ENCODE data around the gene ITIH5. TPM values are rescaled to one million over a fixed set of nuclear protein-coding genes. Genes with fewer than 3 reads are reported as not detected.
A peak's percentile ranks its signal among the peaks of the same experiment; 100 is the strongest.

The ITIH5 gene
- total RNA-seq, 8 experiments from 2014 or later = 0.15 to 154 (median 1.8) TPM

GRCh38 chr10:7545792-7546191, 121.0 kb downstream of the ITIH5 start:
- ATAC-seq (replicated peaks in 6 of 8) = no peak
- Histone ChIP-seq H3K4me1 (replicated peaks in 1 of 2) (peaks cover 22 to 40% of the 10 kb centered on the region in 2 donors), H3K27ac (no peak overlapping the region), H3K4me3 (no peak overlapping the region)
- WGBS, 10 experiments = 13 to 100% (median 62%) methylated on average over 1 to 4 of the region's 4 CpGs; no CpG with 5 or more reads in 3 of the 10 experiments
- in situ Hi-C loops (cut with MboI; ENCODE audit: low pct_unique_long_range_greater_than_20kb in 2 of 9, low sequenced_read_pairs in 9 of 9, unreplicated experiment in 9 of 9) = loop anchor here in 3 of 9 experiments (25.0 kb wide), 2 partner anchors 142 to 1767 kb away; no protein-coding TSS in a partner anchor

GRCh38 chr10:7545261-7545660, 121.5 kb downstream of the ITIH5 start:
- no peak for ATAC-seq (replicated peaks in 6 of 8)
- WGBS, 10 experiments = 0 to 100% (median 72%) methylated on average over 1 to 4 of the region's 4 CpGs; no CpG with 5 or more reads in 3 of the 10 experiments
- H3K4me1 ChIP-seq (replicated peaks in 1 of 2) = peaks cover 22 to 39% of the 10 kb centered on the region in 2 donors
- H3K27ac ChIP-seq = no peak overlapping the region
- in situ Hi-C loops (cut with MboI; ENCODE audit: low pct_unique_long_range_greater_than_20kb in 2 of 9, low sequenced_read_pairs in 9 of 9, unreplicated experiment in 9 of 9) = loop anchor here in 3 of 9 experiments (25.0 kb wide), 2 partner anchors 142 to 1767 kb away; no protein-coding TSS in a partner anchor
- H3K4me3 ChIP-seq = no peak overlapping the region

GRCh38 chr10:7544203-7544602, 122.6 kb downstream of the ITIH5 start:
- in situ Hi-C loops (cut with MboI; ENCODE audit: low pct_unique_long_range_greater_than_20kb in 2 of 9, low sequenced_read_pairs in 9 of 9, unreplicated experiment in 9 of 9) = loop anchor here in 3 of 9 experiments (25.0 kb wide), 2 partner anchors 143 to 1768 kb away; no protein-coding TSS in a partner anchor
- ATAC-seq (replicated peaks in 6 of 8) = no peak
- H3K4me3 ChIP-seq = no peak overlapping the region
- 14 to 100% (median 90%) methylated on average over 1 to 6 of the region's 6 CpGs for WGBS, 10 experiments
- peaks cover 22 to 40% of the 10 kb centered on the region in 2 donors for H3K4me1 ChIP-seq (replicated peaks in 1 of 2)
- H3K27ac ChIP-seq = no peak overlapping the region

GRCh38 chr10:7542189-7542914, 124.4 kb downstream of the ITIH5 start:
- H3K27ac ChIP-seq = no peak overlapping the region
- in situ Hi-C loops (cut with MboI; ENCODE audit: low pct_unique_long_range_greater_than_20kb in 2 of 9, low sequenced_read_pairs in 9 of 9, unreplicated experiment in 9 of 9) = loop anchor here in 3 of 9 experiments (25.0 kb wide), 2 partner anchors 145 to 1770 kb away; no protein-coding TSS in a partner anchor
- H3K4me3 ChIP-seq = no peak overlapping the region
- peaks cover 16 to 35% of the 10 kb centered on the region in 2 donors for H3K4me1 ChIP-seq (replicated peaks in 1 of 2)
- WGBS, 10 experiments = 40 to 100% (median 92%) methylated on average over 1 to 5 of the region's 6 CpGs; no CpG with 5 or more reads in 1 of the 10 experiments
- no peak for ATAC-seq (replicated peaks in 6 of 8)

GRCh38 chr10:7541137-7542087, 125.4 kb downstream of the ITIH5 start:
- Histone ChIP-seq H3K4me1 (replicated peaks in 1 of 2) (peaks cover 12 to 26% of the 10 kb centered on the region in 2 donors), H3K27ac (no peak overlapping the region), H3K4me3 (no peak overlapping the region)
- peak; percentile 34 to 98 (median 82) for ATAC-seq (replicated peaks in 6 of 8)
- WGBS, 10 experiments = 0 to 56% (median 17%) methylated on average over 2 to 15 of the region's 22 CpGs; no CpG with 5 or more reads in 3 of the 10 experiments
- in situ Hi-C loops (cut with MboI; ENCODE audit: low pct_unique_long_range_greater_than_20kb in 2 of 9, low sequenced_read_pairs in 9 of 9, unreplicated experiment in 9 of 9) = loop anchor here in 3 of 9 experiments (25.0 kb wide), 2 partner anchors 146 to 1771 kb away; no protein-coding TSS in a partner anchor

- in situ Hi-C loops (cut with MboI; ENCODE audit: low pct_unique_long_range_greater_than_20kb in 2 of 9, low sequenced_read_pairs in 9 of 9, unreplicated experiment in 9 of 9) = loop anchor here in 4 of 9 experiments (10.0 to 25.0 kb wide), 3 partner anchors 146 to 1773 kb away; no protein-coding TSS in a partner anchor
- ATAC-seq (replicated peaks in 6 of 8) = no peak
- Histone ChIP-seq H3K4me1 (replicated peaks in 1 of 2) (peaks cover 10 to 27% of the 10 kb centered on the region in 2 donors), H3K27ac (no peak overlapping the region), H3K4me3 (no peak overlapping the region)
- WGBS, 10 experiments = 15 to 96% (median 75%) methylated on average over 2 to 6 of the region's 6 CpGs
These were observed 127.7 kb downstream of the ITIH5 start for GRCh38 chr10:7538970-7539654.

- Histone ChIP-seq H3K27ac (no peak overlapping the region), H3K4me3 (no peak overlapping the region), H3K4me1 (replicated peaks in 1 of 2) (peaks cover 15 to 34% of the 10 kb centered on the region in 2 donors)
- in situ Hi-C loops (cut with MboI; ENCODE audit: low pct_unique_long_range_greater_than_20kb in 2 of 9, low sequenced_read_pairs in 9 of 9, unreplicated experiment in 9 of 9) = loop anchor here in 4 of 9 experiments (10.0 to 25.0 kb wide), 3 partner anchors 148 to 1775 kb away; no protein-coding TSS in a partner anchor
- 43 to 100% (median 77%) methylated on average over 1 to 3 of the region's 3 CpGs; no CpG with 5 or more reads in 3 of the 10 experiments for WGBS, 10 experiments
- no peak for ATAC-seq (replicated peaks in 6 of 8)
These were observed 129.6 kb downstream of the ITIH5 start for GRCh38 chr10:7537126-7537525.

GRCh38 chr10:7534480-7534852, 132.3 kb downstream of the ITIH5 start:
- WGBS, 10 experiments = 4 to 93% (median 40%) methylated on average over 1 to 5 of the region's 5 CpGs; no CpG with 5 or more reads in 1 of the 10 experiments
- peaks cover 6 to 21% of the 10 kb centered on the region in 2 donors for H3K4me1 ChIP-seq (replicated peaks in 1 of 2)
- H3K4me3 ChIP-seq = no peak overlapping the region
- no peak overlapping the region for H3K27ac ChIP-seq
- in situ Hi-C loops (cut with MboI; ENCODE audit: low pct_unique_long_range_greater_than_20kb in 2 of 9, low sequenced_read_pairs in 9 of 9, unreplicated experiment in 9 of 9) = loop anchor here in 4 of 9 experiments (10.0 to 25.0 kb wide), 3 partner anchors 150 to 1778 kb away; no protein-coding TSS in a partner anchor
- no peak for ATAC-seq (replicated peaks in 6 of 8)

- 17 to 93% (median 41%) methylated on average over 1 to 7 of the region's 7 CpGs; no CpG with 5 or more reads in 1 of the 10 experiments for WGBS, 10 experiments
- ATAC-seq (replicated peaks in 6 of 8) = peak in 5 of 8 experiments; percentile 20 to 52 (median 34)
- Histone ChIP-seq H3K4me3 (no peak overlapping the region), H3K27ac (peak overlapping the region in 1 of 2 donors; percentile 58), H3K4me1 (replicated peaks in 1 of 2) (peaks cover 6 to 17% of the 10 kb centered on the region in 2 donors)
- in situ Hi-C loops (cut with MboI; ENCODE audit: low pct_unique_long_range_greater_than_20kb in 2 of 9, low sequenced_read_pairs in 9 of 9, unreplicated experiment in 9 of 9) = loop anchor here in 4 of 9 experiments (10.0 to 25.0 kb wide), 3 partner anchors 151 to 1778 kb away; no protein-coding TSS in a partner anchor
These were observed 132.9 kb downstream of the ITIH5 start for GRCh38 chr10:7533657-7534479.

- in situ Hi-C loops (cut with MboI; ENCODE audit: low pct_unique_long_range_greater_than_20kb in 2 of 9, low sequenced_read_pairs in 9 of 9, unreplicated experiment in 9 of 9) = loop anchor here in 4 of 9 experiments (10.0 to 25.0 kb wide), 3 partner anchors 152 to 1779 kb away; no protein-coding TSS in a partner anchor
- peaks cover 6 to 17% of the 10 kb centered on the region in 2 donors for H3K4me1 ChIP-seq (replicated peaks in 1 of 2)
- 0 to 100% (median 28%) methylated on average over 1 to 16 of the region's 23 CpGs; no CpG with 5 or more reads in 1 of the 10 experiments for WGBS, 10 experiments
- H3K4me3 ChIP-seq = peak overlapping the region in 1 of 5 donors; percentile 2
- peak in 5 of 8 experiments; percentile 92 to 95 (median 94) for ATAC-seq (replicated peaks in 6 of 8)
- peak overlapping the region; percentile 17 to 58 for H3K27ac ChIP-seq
These were observed 133.9 kb downstream of the ITIH5 start for GRCh38 chr10:7532723-7533498.

Measured in motor neuron (in vitro differentiated cells).